Islet of Langerhans (tissue), 1 donor: ENCODE data around the gene OSBPL5.
"Not testable (repeated sequence)": the region's sequence is repeated elsewhere in the genome, so short reads cannot be mapped to it uniquely, and the experiment has no call there.

Source experiments
- FAIRE-seq: peaks from one replicate; lab custom pipeline; 2011; peaks lifted over from hg19 to GRCh38; lab: Jason Lieb, UNC

The OSBPL5 gene

GRCh38 chr11:3121416-3121815, 43.7 kb downstream of the OSBPL5 start:
- no peak for FAIRE-seq

GRCh38 chr11:3120071-3120792, 44.9 kb downstream of the OSBPL5 start:
- FAIRE-seq, result no peak

- no peak for FAIRE-seq
Observed at GRCh38 chr11:3119141-3119821, 45.8 kb downstream of the OSBPL5 start.

DNA sequence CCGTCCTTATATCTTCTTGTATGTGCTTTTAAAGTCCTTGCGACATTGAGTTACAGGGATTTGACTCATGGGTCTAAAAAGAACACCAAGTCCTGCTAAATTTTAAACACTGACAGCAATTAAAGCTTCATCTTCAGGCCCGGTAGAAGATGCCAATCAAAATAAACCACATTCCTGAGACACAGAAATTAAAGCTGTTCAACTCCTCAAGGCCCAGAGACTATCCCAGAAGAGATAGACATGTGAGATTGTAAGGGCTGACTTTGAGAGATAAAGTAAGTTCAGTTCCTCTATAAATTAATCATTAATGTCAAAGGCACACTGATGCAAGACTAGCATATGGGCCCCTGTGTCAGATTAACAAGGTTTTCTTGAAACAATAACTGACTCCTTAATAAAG, 49.8 kb downstream of the OSBPL5 start:
- no peak for FAIRE-seq

GRCh38 chr11:3113661-3114060, 51.4 kb downstream of the OSBPL5 start:
- not testable (repeated sequence) for FAIRE-seq

DNA sequence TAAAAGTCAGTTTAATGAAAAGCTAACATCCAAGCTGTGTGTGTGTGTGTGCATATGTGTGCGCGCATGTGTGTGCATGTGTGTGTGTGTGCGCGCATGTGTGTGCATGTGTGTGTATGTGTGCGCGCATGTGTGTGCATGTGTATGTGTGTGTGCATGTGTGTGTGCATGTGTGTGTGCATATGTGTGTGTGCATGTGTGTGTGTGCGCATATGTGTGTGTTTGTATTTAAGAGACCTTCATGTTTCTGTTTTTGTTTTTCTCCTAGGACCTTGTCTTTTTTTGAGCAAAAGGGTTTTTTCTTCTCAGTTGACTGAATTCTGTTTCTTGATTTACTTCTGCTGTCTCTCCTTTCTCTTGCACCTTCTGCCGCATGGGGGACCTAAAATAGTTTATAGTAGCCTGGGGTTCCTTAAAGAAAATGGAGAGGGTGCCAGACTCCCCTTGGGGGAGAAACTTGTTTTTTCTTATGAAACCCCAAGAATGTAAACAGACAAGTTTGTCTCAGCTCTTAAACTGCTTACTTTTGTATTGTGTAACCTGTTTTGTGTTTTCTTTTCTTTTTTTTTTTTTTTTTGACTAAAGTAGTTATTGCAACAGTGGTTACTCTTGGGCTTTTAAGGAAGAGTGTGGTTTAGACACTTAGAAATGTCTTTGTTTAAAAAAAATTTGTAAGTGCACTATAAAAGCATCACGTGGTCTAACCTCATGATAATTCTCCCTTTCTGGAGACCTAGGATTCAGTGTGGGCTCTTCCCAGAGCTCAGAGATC, 53.0 kb downstream of the OSBPL5 start:
- no peak for FAIRE-seq

- FAIRE-seq, result no peak
Observed at GRCh38 chr11:3111466-3111865, 53.6 kb downstream of the OSBPL5 start.

DNA sequence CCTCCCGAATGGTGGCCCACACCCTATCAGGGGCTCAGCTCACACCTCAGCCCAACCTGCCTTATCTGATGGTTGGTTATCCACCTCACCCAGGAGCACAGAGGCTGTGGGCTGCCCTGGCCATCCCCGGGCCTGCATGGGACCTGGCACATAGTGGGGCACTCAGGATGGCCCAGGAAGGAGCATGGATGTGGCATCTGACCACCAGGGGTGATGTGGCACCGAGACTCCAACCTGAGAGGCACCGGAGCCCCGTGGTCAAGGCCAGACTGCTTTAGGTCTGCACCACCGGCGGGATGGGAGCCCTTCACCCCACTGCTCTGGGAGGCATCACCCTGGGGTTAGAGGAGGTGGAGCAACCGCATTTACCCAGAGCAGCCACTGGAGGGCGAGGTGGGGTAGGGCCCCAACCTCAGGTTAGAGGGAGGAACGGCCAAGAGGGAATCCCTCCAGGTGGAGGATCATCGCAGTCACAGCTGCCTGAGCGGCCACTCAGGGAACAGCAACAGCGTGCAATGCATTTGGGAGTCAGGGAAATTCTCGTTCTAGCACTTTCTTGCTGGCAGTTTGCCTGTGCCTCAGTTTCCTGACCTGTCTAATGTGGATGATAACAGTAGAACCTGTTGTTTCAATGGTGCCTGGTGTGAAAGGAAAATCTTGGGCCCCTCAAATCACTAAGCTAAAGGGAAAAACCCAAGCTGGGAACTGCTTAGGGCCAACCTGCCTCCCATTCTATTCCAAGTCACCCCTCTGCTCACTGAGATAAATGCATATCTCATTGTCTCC, 55.0 kb downstream of the OSBPL5 start:
- no peak for FAIRE-seq

DNA sequence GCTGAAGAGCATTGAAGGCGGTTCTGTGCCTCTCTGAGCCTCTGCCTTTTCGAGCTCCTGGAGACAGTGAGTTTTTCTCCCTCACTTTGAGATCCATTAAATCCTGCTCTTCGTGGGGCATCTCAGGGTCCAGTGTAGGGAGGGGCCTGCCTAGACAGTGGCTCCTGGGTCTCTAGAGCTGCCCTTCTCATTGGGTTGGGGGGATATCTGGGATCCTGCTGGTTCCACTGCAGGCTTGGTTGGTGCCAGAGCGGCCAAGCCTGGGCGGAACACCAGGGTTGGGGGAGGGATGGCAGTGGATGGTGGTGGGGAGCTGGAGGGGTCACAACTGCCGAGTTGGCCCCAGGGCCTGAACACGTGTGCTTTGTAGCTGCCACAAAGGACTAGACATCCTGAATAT, 55.7 kb downstream of the OSBPL5 start:
- FAIRE-seq, result no peak

DNA sequence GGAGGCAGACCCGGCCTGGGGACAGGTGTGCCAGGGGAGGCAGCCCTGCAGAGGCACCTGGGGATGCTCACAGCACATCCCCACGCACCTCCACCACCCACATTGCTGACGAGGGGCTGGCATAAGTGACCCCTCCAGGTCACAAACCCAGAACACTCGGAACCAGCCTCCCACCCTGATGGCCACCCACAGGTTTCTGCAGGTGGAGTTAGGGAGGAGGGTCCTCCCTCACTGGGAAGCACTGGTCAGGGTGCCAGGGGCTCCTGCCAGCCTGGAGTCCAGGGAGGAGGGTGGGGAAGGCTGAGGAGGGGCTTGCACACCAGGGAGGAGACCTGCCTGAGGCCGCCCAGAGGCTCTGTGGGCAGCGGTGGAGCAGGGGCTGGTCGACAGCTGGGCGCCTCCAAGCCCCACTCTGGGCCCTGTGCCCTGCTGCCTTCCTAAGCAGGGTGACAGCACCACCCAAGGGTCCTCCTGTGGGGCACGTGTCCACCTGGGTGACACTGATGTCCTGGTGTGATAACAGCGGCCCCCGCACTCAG, 56.9 kb downstream of the OSBPL5 start:
- no peak for FAIRE-seq

- no peak for FAIRE-seq
Observed at GRCh38 chr11:3107608-3108182, 57.4 kb downstream of the OSBPL5 start.

DNA sequence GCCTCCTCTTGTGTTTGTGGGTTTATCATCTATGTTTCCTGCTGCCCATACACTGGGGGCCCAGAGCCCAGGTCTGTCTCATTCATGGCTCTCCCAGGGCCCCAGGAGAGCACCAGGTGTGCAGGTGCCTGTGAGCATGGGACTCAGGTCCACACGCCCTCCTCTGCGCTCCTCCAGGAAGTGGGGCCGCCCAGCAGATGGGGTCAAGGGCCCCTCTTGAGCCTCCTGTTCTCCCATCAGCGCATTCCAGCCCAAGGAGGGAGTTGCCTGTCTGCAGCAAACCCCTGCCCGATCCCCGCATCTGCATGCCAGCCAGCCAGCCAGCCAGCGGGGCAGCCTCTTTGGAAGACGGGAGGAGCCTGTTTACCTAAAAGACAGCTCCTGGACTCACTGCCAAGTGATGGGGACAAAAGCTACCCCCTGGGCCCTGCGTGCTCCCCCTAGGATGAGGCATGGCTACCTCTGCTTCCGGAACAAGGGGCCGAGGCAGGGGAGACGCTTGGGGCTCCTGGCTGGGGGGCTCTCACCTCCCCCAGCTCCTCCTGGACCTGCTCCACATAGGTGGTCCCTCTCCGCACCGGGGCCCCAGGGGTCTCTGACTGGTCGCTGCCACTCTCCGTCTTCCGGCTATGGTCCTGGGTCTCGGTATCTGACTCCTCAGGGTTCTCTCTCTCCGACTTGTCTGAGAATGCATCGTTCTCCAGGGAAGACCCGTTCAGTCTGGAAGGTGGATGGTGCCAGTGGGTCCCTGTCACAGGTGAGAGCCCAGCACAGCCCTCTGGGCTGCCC, 58.2 kb downstream of the OSBPL5 start:
- FAIRE-seq, result no peak

DNA sequence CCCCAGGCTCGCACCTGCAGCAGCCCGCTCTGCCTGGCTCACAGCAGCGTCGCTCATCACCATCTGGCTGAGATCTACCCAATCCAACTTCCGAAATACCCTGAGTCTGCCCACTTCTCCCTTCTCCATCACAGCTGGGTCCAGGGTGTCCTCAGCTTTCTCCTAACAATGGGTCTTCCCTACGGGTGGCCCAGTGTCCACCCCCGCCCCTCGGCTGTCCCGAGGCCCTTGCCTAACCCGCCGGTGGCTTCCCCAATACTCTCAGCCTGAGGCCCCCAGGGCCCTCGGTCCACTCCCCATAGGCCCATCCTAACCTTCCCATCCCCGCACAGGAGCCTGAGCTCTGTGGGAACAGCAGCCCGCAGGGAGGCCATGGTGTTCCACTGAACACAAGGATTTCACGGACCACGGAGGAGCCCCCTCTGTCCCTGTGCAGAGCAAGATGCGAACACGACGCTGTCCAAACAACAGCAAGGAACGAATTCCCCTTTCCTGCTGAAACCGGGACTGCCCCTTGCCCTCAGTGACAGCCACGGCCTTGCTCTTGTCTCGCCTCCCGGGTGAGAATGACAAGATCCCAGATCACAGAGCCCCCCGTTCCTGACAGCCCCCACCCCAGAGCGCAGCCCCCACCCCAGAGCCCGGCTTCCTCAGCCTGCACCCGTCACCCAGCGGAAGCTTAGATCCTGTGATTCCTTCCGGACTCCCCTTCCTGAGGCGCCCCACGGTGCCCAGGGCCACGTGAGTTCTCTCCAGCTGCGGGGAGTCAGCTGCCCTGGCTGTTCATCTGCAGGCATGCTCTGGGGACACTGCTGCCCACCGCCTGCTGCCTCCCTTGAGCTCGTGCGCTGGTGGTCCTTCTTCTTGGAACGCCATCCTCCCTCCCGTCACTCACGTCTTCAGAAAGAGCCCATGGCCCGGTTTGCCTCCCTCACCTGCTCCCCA, 59.0 kb downstream of the OSBPL5 start:
- no peak for FAIRE-seq

DNA sequence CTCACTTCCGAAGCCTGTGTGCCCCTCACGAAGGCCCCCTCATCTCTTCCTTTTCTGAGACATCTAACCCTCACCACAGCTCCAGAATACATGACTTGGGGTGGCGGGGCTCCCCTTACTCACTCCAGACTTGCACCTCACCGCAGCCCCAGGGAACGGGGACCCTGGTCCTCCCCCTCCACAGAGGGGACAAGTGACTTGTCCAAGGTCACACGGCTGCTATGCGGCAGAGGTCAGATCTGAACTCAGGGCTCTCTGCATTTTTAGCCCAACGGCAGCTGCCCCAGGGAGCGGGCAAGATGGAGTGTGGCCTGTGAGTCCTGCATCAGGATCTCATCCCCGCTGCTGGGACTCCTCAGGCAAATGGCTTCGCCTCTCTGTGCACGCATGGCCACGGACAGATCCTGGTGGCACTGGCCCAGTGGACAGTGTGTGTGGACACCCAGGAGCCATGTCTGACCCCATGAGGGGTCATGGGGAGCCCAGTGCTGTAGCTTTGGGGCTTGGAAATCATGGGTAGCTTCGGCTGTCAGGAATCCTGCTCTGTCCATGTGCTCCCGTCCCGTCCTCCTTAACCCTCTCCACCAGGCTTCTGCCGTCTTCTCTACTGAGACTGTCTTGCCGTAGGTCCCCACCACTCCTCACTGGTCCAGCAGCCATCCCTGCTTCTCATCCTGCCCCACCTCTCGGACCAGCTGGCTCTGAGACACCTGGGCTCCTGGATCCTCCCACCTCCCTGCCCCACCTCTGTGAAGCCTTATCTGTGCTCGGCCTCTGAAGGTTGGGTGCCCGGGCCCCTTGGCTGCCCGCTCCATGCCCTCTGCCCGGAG, 59.9 kb downstream of the OSBPL5 start:
- FAIRE-seq, result no peak

- no peak for FAIRE-seq
Observed at GRCh38 chr11:3104051-3104714, 60.9 kb downstream of the OSBPL5 start.

DNA sequence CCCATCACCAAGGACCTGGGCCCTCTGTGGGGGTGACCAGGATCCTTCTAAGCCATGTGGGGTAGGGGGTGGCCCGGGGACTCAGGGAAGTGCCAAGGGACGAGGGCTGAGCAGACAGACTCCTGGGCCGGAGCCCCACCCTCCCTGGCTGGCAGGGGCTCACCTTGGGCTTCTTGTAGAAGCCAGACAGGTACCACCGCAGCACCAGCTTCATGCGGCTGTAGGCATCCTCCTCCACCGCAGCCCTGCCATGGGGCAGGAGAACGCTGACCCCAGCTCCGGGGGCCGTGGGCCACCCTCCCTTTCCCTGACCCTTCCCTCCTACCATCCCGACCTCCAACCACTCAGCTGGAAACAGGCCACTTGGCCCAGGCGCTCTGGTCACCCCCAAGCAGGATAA, 62.0 kb downstream of the OSBPL5 start:
- no peak for FAIRE-seq

DNA sequence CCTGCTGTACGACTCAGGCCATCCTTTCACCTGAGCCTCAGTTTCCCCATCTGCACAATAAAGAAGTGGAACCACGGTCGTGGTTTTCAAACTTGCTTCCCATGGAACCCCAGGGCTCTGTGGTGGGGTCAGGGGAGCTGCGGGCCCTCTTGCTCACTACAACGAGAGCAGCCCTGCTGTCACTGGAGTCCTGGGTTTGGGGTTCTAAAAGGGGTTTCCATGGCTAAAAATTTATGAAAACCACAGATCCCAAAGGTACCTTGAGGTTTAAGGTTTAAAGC, 62.5 kb downstream of the OSBPL5 start:
- FAIRE-seq, result no peak

GRCh38 chr11:3101921-3102640, 63.0 kb downstream of the OSBPL5 start:
- FAIRE-seq, result no peak
